GM21381 (cell line): ENCODE data around the gene ZHX3.

Source experiments
- ATAC-seq: cut with Tn5 transposase; IDR thresholded peaks from one replicate; pipeline ENCODE4 v1.9.1; 2021; ENCODE audit warnings: mild to moderate bottlenecking, moderate library complexity; ENCODE audit not compliant: unreplicated experiment

The ZHX3 gene

GRCh38 chr20:41173791-41174341, 143.7 kb downstream of the ZHX3 start:
- ATAC-seq: no peak

GRCh38 chr20:41173161-41173721, 144.3 kb downstream of the ZHX3 start:
- peak; percentile 77 for ATAC-seq

- ATAC-seq: no peak
Measured at GRCh38 chr20:41172296-41173140, 145.0 kb downstream of the ZHX3 start.

- no peak for ATAC-seq
Measured at GRCh38 chr20:41171736-41172295, 145.7 kb downstream of the ZHX3 start.

GRCh38 chr20:41170386-41171105, 147.0 kb downstream of the ZHX3 start:
- no peak for ATAC-seq

GRCh38 chr20:41169791-41170351, 147.7 kb downstream of the ZHX3 start:
- ATAC-seq: no peak

GRCh38 chr20:41169162-41169690, 148.3 kb downstream of the ZHX3 start:
- no peak for ATAC-seq

- no peak for ATAC-seq
Measured at GRCh38 chr20:41168281-41169161, 149.0 kb downstream of the ZHX3 start.

- peak; percentile 67 for ATAC-seq
Measured at GRCh38 chr20:41167481-41168253, 149.9 kb downstream of the ZHX3 start.

GRCh38 chr20:41167118-41167470, 150.4 kb downstream of the ZHX3 start:
- ATAC-seq: no peak

GRCh38 chr20:41166201-41167117, 151.1 kb downstream of the ZHX3 start:
- no peak for ATAC-seq

- ATAC-seq: no peak
Measured at GRCh38 chr20:41165001-41165882, 152.3 kb downstream of the ZHX3 start.

GRCh38 chr20:41163821-41164220, 153.7 kb downstream of the ZHX3 start:
- ATAC-seq: no peak

- ATAC-seq: no peak
Measured at GRCh38 chr20:41162396-41162795, 155.1 kb downstream of the ZHX3 start.

- ATAC-seq: no peak
Measured at GRCh38 chr20:41161886-41162285, 155.6 kb downstream of the ZHX3 start.

GRCh38 chr20:41160686-41161085, 156.8 kb downstream of the ZHX3 start:
- ATAC-seq: no peak

- ATAC-seq: no peak
Measured at GRCh38 chr20:41159547-41159946, 158.0 kb downstream of the ZHX3 start.
